Right atrium auricular region (tissue), 2 donors: ENCODE results near the gene KEAP1. TPM values are rescaled to one million over a fixed set of nuclear protein-coding genes. Genes with fewer than 3 reads are reported as not detected.

ENCODE experiments used
- DNase-seq: peaks from one replicate; pipeline ENCODE4 v3.0.0-alpha.2; 2019; ENCODE audit warnings: low spot score
- H3K27ac ChIP-seq, 2 donors: fragments of 200-600 bp; sonication (generic); 1 replicate in 1 of 2; 2 replicates in 1 of 2; pipeline ENCODE4 v1.5.1; 2016 to 2019
- H3K27me3 ChIP-seq, 2 donors: fragments of 200-600 bp; sonication (generic); one replicate each; pipeline versions ENCODE4 v1.5.1 to v1.6.0; 2017 to 2019
- H3K36me3 ChIP-seq: fragments of 200-600 bp; sonication (generic); one replicate; pipeline ENCODE4 v1.5.1; 2016
- H3K4me1 ChIP-seq, 2 donors: fragments of 200-600 bp; sonication (generic); one replicate each; pipeline versions ENCODE4 v1.5.1 to v1.6.0; 2017 to 2019
- H3K4me3 ChIP-seq, 2 donors: fragments of 200-600 bp; sonication (generic); 1 replicate in 1 of 2; 2 replicates in 1 of 2; pipeline ENCODE4 v1.5.1; 2017 to 2019; ENCODE audit warnings: mild to moderate bottlenecking in 1 of 2, moderate library complexity in 1 of 2
- H3K9me3 ChIP-seq, 2 donors: fragments of 200-600 bp; sonication (generic); one replicate each; pipeline ENCODE4 v1.5.1; 2019
- CTCF ChIP-seq, 2 donors: fragments of 200-600 bp; sonication (generic); IDR thresholded peaks; one replicate each; pipeline ENCODE4 v1.5.1; 2019; ENCODE audit warnings: antibody characterized with exemption in 2 of 2
- total RNA-seq, 2 donors: library from RNA; depleted of rRNA; stranded (reverse); fragments of >200 nt; gene quantifications; one replicate each; pipeline ENCODE4 v1.1.0, GENCODE V29; 2016

KEAP1 gene
- total RNA-seq, 2 donors from 2014 or later = 52.1 to 64.9 TPM

- no peak for DNase-seq
Observed at GRCh38 chr19:10548746-10549276, 45.7 kb upstream of the KEAP1 start.

GRCh38 chr19:10546817-10547216 is 43.7 kb upstream of the KEAP1 start:
- peaks cover 0 to 25% of the 10 kb centered on the region in 2 donors for H3K4me1 ChIP-seq
- no peaks in the 10 kb centered on the region for H3K9me3 ChIP-seq
- peaks cover 39% of the 10 kb centered on the region for H3K36me3 ChIP-seq
- DNase-seq = no peak
- H3K27ac ChIP-seq = no peak overlapping the region
- no peak overlapping the region for H3K4me3 ChIP-seq
- H3K27me3 ChIP-seq = no peaks in the 10 kb centered on the region
- no peak for TF ChIP-seq CTCF (IDR thresholded peaks at IDR 0.05)

More at GRCh38 chr19:10548746-10549276, 45.7 kb upstream of the KEAP1 start:
- no peak for TF ChIP-seq CTCF (IDR thresholded peaks at IDR 0.05)
- Histone ChIP-seq H3K27me3 (no peaks in the 10 kb centered on the region), H3K9me3 (no peaks in the 10 kb centered on the region), H3K36me3 (peaks cover 59% of the 10 kb centered on the region), H3K4me1 (peaks cover 0 to 20% of the 10 kb centered on the region in 2 donors), H3K4me3 (no peak overlapping the region), H3K27ac (no peak overlapping the region)

- TF ChIP-seq CTCF (IDR thresholded peaks at IDR 0.05) = no peak
- H3K36me3 ChIP-seq = peaks cover 21% of the 10 kb centered on the region
- peak overlapping the region; percentile 82 to 100 for H3K4me3 ChIP-seq
- H3K9me3 ChIP-seq = no peaks in the 10 kb centered on the region
- peak overlapping the region; percentile 88 to 94 for H3K27ac ChIP-seq
- DNase-seq = no peak
- peaks cover 0 to 25% of the 10 kb centered on the region in 2 donors for H3K4me1 ChIP-seq
- H3K27me3 ChIP-seq = no peaks in the 10 kb centered on the region
Observed at GRCh38 chr19:10544753-10545251, 41.6 kb upstream of the KEAP1 start.

GRCh38 chr19:10544242-10544752 is 41.1 kb upstream of the KEAP1 start:
- Histone ChIP-seq H3K9me3 (no peaks in the 10 kb centered on the region), H3K27ac (peak overlapping the region; percentile 88 to 94)

GRCh38 chr19:10543420-10544241 is 40.5 kb upstream of the KEAP1 start, which contains the start of gene ATG4D:
ATG4D (plus strand) TSS chr19:10543904; CDS start chr19:10544091, 187 bp downstream.
- no peaks in the 10 kb centered on the region for H3K9me3 ChIP-seq
- TF ChIP-seq CTCF (IDR thresholded peaks at IDR 0.05) = peak in 1 of 2 donors; percentile 17

More at GRCh38 chr19:10544242-10544752, 41.1 kb upstream of the KEAP1 start:
- H3K36me3 ChIP-seq = peaks cover 16% of the 10 kb centered on the region
- H3K4me1 ChIP-seq = peaks cover 0 to 25% of the 10 kb centered on the region in 2 donors
- H3K4me3 ChIP-seq = peak overlapping the region; percentile 82 to 100
- no peak for DNase-seq
- no peak for TF ChIP-seq CTCF (IDR thresholded peaks at IDR 0.05)
- no peaks in the 10 kb centered on the region for H3K27me3 ChIP-seq

More at GRCh38 chr19:10543420-10544241, 40.5 kb upstream of the KEAP1 start, which contains the start of gene ATG4D:
- DNase-seq = no peak
- H3K4me1 ChIP-seq = peaks cover 0 to 25% of the 10 kb centered on the region in 2 donors
- H3K36me3 ChIP-seq = peaks cover 11% of the 10 kb centered on the region
- H3K4me3 ChIP-seq = peak within 1 kb of the TSS; percentile 82 to 100
- peak within 1 kb of the TSS; percentile 88 to 94 for H3K27ac ChIP-seq
- no peaks in the 10 kb centered on the region for H3K27me3 ChIP-seq
